K562 (cell line): ENCODE results near the gene FCRLA. TPM values are rescaled to one million over a fixed set of nuclear protein-coding genes. Genes with fewer than 3 reads are reported as not detected.

Experiments used
- ATAC-seq: fragments of 200-7000 bp; cut with Tn5 transposase; 3 replicates; pipeline ENCODE4 v1.9.1; 2020; ENCODE audit warnings: moderate library complexity
- BruUV-seq: library from RNA; stranded (reverse); fragments of 400-500 nt; replicated peaks from 2 replicates; lab custom pipeline; 2021; lab: Mats Ljungman, UMichigan
- CTCF ChIA-PET: fragments of 300-600 bp; formaldehyde crosslinking; extraction: SDS; loops from one replicate; lab custom pipeline; 2021; ENCODE audit warnings: low intra/inter-chr PET ratio; lab: Yijun Ruan, JAX
- POLR2A ChIA-PET: fragments of 300-600, 350-650 bp; sonication (Branson Sonifier 250); formaldehyde crosslinking; extraction: SDS; loops from one replicate; lab custom pipeline; 2021; ENCODE audit warnings: antibody characterized with exemption, inconsistent platforms; lab: Yijun Ruan, JAX
- DNase-seq, 4 experiments: peaks; one replicate each; pipeline versions ENCODE4 v3.0.0 to v3.0.0-alpha.2; 2011 to 2018; ENCODE audit warnings: low spot score in 3 of 4, mixed read lengths in 3 of 4; ENCODE audit errors: extremely low read depth in 1 of 4
- FAIRE-seq: peaks from 2 replicates; lab custom pipeline; 2011; peaks lifted over from hg19 to GRCh38; lab: Jason Lieb, UNC
- H2AFZ ChIP-seq: 2 replicates; pipeline ENCODE4 v1.6.0; 2011; ENCODE audit warnings: low read depth, low read length, control low read depth, inconsistent platforms
- H3K27ac ChIP-seq: fragments of 200-600 bp; 3 replicates; pipeline ENCODE4 v1.8.0; 2011; ENCODE audit warnings: low read depth, mild to moderate bottlenecking, control low read depth, inconsistent platforms, low read length, moderate library complexity, mixed read lengths; ENCODE audit errors: extremely low read depth
- H3K27me3 ChIP-seq, 2 experiments: fragments of 300-600 bp in 1 of 2; 2 replicates in 1 of 2; 3 replicates in 1 of 2; pipeline versions ENCODE4 v1.6.0 to v1.8.0; 2011; ENCODE audit warnings: inconsistent platforms in 2 of 2, low read length in 2 of 2, mild to moderate bottlenecking in 1 of 2, mixed read lengths in 1 of 2, moderate library complexity in 1 of 2; ENCODE audit not compliant: control insufficient read depth in 2 of 2, insufficient read depth in 2 of 2
- H3K36me3 ChIP-seq: fragments of 300-600 bp; 3 replicates; pipeline ENCODE4 v1.8.0; 2011; ENCODE audit warnings: mild to moderate bottlenecking, low read length, inconsistent platforms; ENCODE audit not compliant: control insufficient read depth, insufficient read depth
- H3K4me1 ChIP-seq, 2 experiments: fragments of 200-600 bp in 1 of 2; replicated peaks in 1 of 2; 2 replicates in 1 of 2; 3 replicates in 1 of 2; pipeline versions ENCODE4 v1.5.1 to v1.8.0; 2011; ENCODE audit warnings: inconsistent platforms in 2 of 2, low read length in 2 of 2, mild to moderate bottlenecking in 1 of 2, mixed read lengths in 1 of 2, moderate library complexity in 1 of 2; ENCODE audit not compliant: control insufficient read depth in 2 of 2, insufficient read depth in 2 of 2
- H3K4me2 ChIP-seq: 2 replicates; pipeline ENCODE4 v1.6.1; 2011; ENCODE audit warnings: low read length, control low read depth, inconsistent platforms, mixed read lengths; ENCODE audit not compliant: insufficient read depth
- H3K4me3 ChIP-seq: fragments of 200-600 bp; sonication (generic), shearing (Covaris generic); 2 replicates; pipeline ENCODE4 v1.5.1; 2016; ENCODE audit warnings: control low read depth, inconsistent platforms
- H3K79me2 ChIP-seq: fragments of 200-600 bp; 3 replicates; pipeline ENCODE4 v1.8.0; 2011; ENCODE audit warnings: low read length, inconsistent platforms; ENCODE audit not compliant: control insufficient read depth, insufficient read depth
- H3K9ac ChIP-seq, 2 experiments: 2 replicates each; pipeline versions ENCODE4 v1.6.0 to v1.6.1; 2011; ENCODE audit warnings: low read depth in 2 of 2, low read length in 2 of 2, control low read depth in 1 of 2, inconsistent platforms in 1 of 2, mild to moderate bottlenecking in 1 of 2, mixed read lengths in 1 of 2; ENCODE audit not compliant: insufficient read depth in 1 of 2
- H3K9me1 ChIP-seq: one replicate; pipeline ENCODE4 v1.6.0; 2011; ENCODE audit warnings: inconsistent platforms, mild to moderate bottlenecking, low read length, moderate library complexity; ENCODE audit not compliant: control insufficient read depth, insufficient read depth
- H3K9me3 ChIP-seq: replicated peaks from 2 replicates; pipeline ENCODE4 v1.5.1; 2011; ENCODE audit warnings: low read depth, low read length, inconsistent platforms; ENCODE audit not compliant: control insufficient read depth, insufficient read depth
- H4K20me1 ChIP-seq: replicated peaks from 2 replicates; pipeline ENCODE4 v1.6.1; 2011; ENCODE audit warnings: low read length, inconsistent platforms, mixed read lengths; ENCODE audit not compliant: control insufficient read depth, insufficient read depth
- HMBOX1 ChIP-seq: sonication (generic); IDR thresholded peaks from 2 replicates; pipeline ENCODE4 v1.6.1; 2016
- THAP12 ChIP-seq: fragments of 250-450 bp; sonication (Bioruptor Pico); IDR thresholded peaks from 2 replicates; pipeline ENCODE4 v1.9.0; 2021; ENCODE audit warnings: mild to moderate bottlenecking, inconsistent platforms
- WGBS: fragments of 100-300 bp; shearing (Covaris generic); methylation state at CpG from one replicate; pipeline ENCODE4 v1.1.6; 2016; ENCODE audit warnings: low coverage, mixed read lengths; ENCODE audit not compliant: insufficient coverage; ENCODE audit errors: missing lambda C conversion rate; 5-methylcytosine and 5-hydroxymethylcytosine counted together
- in situ Hi-C: fragments of 300-500 bp; cut with MboI; formaldehyde crosslinking; loops from 4 replicates; pipeline ENCODE4 v1.15.0; 2018; ENCODE audit warnings: inconsistent platforms, mixed read lengths
- intact Hi-C: fragments of 100-400 bp; cut with micrococcal nuclease; formaldehyde crosslinking; loops from 2 replicates; pipeline ENCODE4 v1.14.2; 2022
- polyA plus RNA-seq, 8 experiments: library from polyadenylated mRNA; depleted of rRNA in 4 of 8; stranded (reverse) in 5 of 8; unstranded in 3 of 8; fragments of >200 nt; fragmentation: Nextera tagmentation in 2 of 8; fragmentation: Illumina TruSeq in 1 of 8; extraction: Ambion mirVana in 2 of 8; extraction: Trizol in 1 of 8; gene quantifications; 2 replicates each; pipeline versions ENCODE4 v1.2.1 to v1.2.3, GENCODE V29; 2011 to 2014; ENCODE audit warnings: inconsistent platforms in 1 of 8, missing spikeins in 1 of 8
- total RNA-seq, 7 experiments: library from RNA; depleted of rRNA in 6 of 7; stranded (reverse); fragments of >200 nt in 6 of 7; fragmentation: Illumina TruSeq in 2 of 7; extraction: Trizol in 2 of 7; gene quantifications; 2 replicates each; pipeline versions ENCODE4 v1.2.1 to v1.2.3, GENCODE V29; 2011 to 2021; ENCODE audit warnings: low replicate concordance in 1 of 7

Gene FCRLA
- total and polyA plus RNA-seq, 9 of the 15 experiments (the other 6 are each of a cell fraction or from before 2014, with no cell fraction given): 0.09 to 0.84 (median 0.44) TPM

DNA sequence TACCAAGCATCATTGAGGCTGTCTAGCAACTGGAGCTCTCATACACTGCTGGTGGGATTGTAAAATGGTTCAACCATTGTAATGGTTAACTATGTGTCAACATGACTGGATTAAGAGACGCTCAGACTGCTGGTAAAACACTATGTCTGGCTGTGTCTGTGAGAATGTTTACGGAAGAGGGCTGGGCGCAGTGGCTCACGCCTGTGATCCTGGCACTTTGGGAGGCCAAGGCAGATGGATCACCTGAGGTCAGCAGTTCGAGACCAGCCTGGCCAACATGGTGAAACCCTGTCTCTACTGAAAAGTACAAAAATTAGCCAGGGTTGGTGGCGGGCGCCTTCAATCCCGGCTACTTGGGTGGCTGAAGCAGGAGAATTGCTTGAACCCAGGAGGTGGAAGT, 4.8 kb upstream of the FCRLA start:
- DNase-seq (no peak), ATAC-seq (no peak), FAIRE-seq (no peak)
- no TSS peak for BruUV-seq
- no peak overlapping the region for H3K4me2 ChIP-seq
- WGBS: 73% methylated on average over 8 of the region's 8 CpGs
- in situ Hi-C loops (no loop called here), intact Hi-C loops (no loop called here)
- POLR2A ChIA-PET: interaction anchor here (0.7 kb wide), 1 partner anchor 192 kb away, joined by 3 read pairs; no protein-coding TSS in a partner anchor
- peaks cover 3 to 15% of the 10 kb centered on the region in 2 experiments; a peak in 4 of 5 replicates for H3K4me1 ChIP-seq
- H3K9ac ChIP-seq: no peak overlapping the region
- no peak overlapping the region for H3K27ac ChIP-seq
- H3K9me1 ChIP-seq: no peaks in the 10 kb centered on the region
- no peaks in the 10 kb centered on the region for H3K36me3 ChIP-seq
- H3K9me3 ChIP-seq: no peaks in the 10 kb centered on the region
- no peaks in the 10 kb centered on the region for H3K27me3 ChIP-seq
- CTCF ChIA-PET: no interaction called here
- no peak overlapping the region for H3K4me3 ChIP-seq
- H2AFZ ChIP-seq: no peak overlapping the region
- H4K20me1 ChIP-seq: no peaks in the 10 kb centered on the region
- TF ChIP-seq HMBOX1 (peak; percentile 41; the same call in 1 of the 2 replicates), THAP12 (CRISPR knock-in tag) (no peak)
- H3K79me2 ChIP-seq: no peaks in the 10 kb centered on the region
